ENCODE measurements around the gene GNAZ. TPM values are rescaled to one million over a fixed set of nuclear protein-coding genes. Genes with fewer than 3 reads are reported as not detected.

GNAZ gene
- total and polyA plus RNA-seq, 2 of the 8 experiments (the other 6 are each of a cell fraction or from before 2014, with no cell fraction given): 6.6 to 9.6 TPM

DNA sequence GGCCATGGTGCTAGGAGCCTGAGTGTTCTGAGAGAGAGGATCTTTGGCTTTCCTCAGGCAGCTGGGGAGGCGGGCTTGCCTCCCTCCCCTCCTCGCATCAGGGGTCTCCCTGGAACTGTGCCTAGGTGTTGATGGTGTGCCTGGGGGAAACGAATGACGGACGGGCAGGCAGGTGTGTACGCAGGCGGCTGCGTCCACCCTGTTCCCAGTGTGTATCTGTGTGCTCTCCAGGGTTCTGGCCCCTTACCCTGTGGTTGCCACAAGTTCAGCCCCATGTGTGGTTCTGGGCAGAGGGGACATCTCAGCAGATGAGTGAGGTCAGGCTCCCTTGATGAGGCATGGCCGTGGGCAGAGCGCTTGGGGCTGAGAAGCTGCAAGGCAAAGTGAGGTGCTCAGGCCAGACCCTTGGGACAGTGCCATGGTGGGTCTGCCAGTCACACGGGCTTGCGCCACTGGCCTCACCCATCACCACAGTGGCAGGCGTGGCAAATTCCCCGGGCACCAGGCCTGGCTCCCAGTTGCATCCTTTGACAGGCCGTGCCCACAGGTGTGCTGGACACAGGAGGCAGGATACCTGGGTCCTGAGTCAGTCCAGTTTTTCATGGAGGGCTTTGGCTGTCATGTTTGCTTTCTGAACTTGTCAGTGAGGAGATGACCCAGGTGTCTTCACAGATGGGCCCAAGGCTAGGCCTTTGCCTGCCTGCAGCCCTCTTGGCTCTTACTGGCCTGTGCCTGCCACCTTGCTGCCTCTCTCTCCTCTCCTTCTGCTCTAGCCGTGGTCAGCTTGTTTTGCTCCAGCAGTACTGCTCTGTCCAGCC lies 27.3 kb downstream of the GNAZ start:
- Histone ChIP-seq H3K4ac (replicated peaks; ENCODE audit: insufficient read length, low read depth, low read length) (no peak overlapping the region), H3K4me2 (ENCODE audit: insufficient read depth in 1 of 2, low read depth in 2 of 2, low read length in 2 of 2) (no peak overlapping the region), H3K27ac (ENCODE audit: low read depth, low read length) (no peak overlapping the region), H2BK20ac (ENCODE audit: low read length) (no peak overlapping the region), H3K4me1 (replicated peaks in 1 of 4; ENCODE audit: control insufficient read depth in 3 of 4, insufficient read depth in 4 of 4, low read length in 3 of 4) (no peaks in the 10 kb centered on the region), H2BK120ac (replicated peaks; ENCODE audit: low read depth, low read length) (no peak overlapping the region), H2BK5ac (ENCODE audit: low read depth, low read length) (no peak overlapping the region), H3K23me2 (ENCODE audit: low read depth, low read length) (no peaks in the 10 kb centered on the region), H3K9ac (replicated peaks in 1 of 4; ENCODE audit: extremely low read depth in 1 of 4, low read depth in 3 of 4, low read length in 3 of 4) (no peak overlapping the region), H4K20me1 (replicated peaks in 1 of 2; ENCODE audit: control insufficient read depth in 1 of 2, insufficient read depth in 2 of 2, low read length in 2 of 2) (peaks cover 3 to 9% of the 10 kb centered on the region in 2 experiments), H3K27me3 (replicated peaks in 1 of 4; ENCODE audit: control insufficient read depth in 3 of 4, extremely low read depth in 1 of 4, insufficient read depth in 3 of 4, low read length in 3 of 4) (no peaks in the 10 kb centered on the region; a peak in 2 of 7 replicates), H3K9me3 (ENCODE audit: insufficient read depth in 2 of 2, low read depth in 1 of 2, low read length in 1 of 2) (no peaks in the 10 kb centered on the region), H2AFZ (ENCODE audit: low read length) (no peak overlapping the region), H3K36me3 (ENCODE audit: control insufficient read depth in 2 of 4, insufficient read depth in 4 of 4, low read length in 3 of 4) (no peaks in the 10 kb centered on the region), H4K8ac (ENCODE audit: extremely low read depth, insufficient read depth, low read length) (no peak overlapping the region; the same call in 1 of the 2 replicates), H3K14ac (ENCODE audit: insufficient read length) (no peak overlapping the region), H4K5ac (ENCODE audit: insufficient read length, low read depth, low read length) (no peak overlapping the region), H3K18ac (ENCODE audit: extremely low read depth, low read length) (no peak overlapping the region), H3K4me3 (ENCODE audit: extremely low read depth in 1 of 4, insufficient read depth in 2 of 4, low read depth in 3 of 4, low read length in 4 of 4) (no peak overlapping the region), H2AK5ac (ENCODE audit: low read depth, low read length) (no peak overlapping the region), H3K56ac (replicated peaks; ENCODE audit: insufficient read length, low read depth, low read length) (no peak overlapping the region), H4K91ac (replicated peaks; ENCODE audit: insufficient read length, low read length) (no peak overlapping the region), H3K23ac (ENCODE audit: insufficient read length) (no peak overlapping the region), H3K79me2 (ENCODE audit: control insufficient read depth in 1 of 2, insufficient read depth in 2 of 2, low read length in 2 of 2) (no peaks in the 10 kb centered on the region), H3K79me1 (ENCODE audit: low read depth, low read length) (peaks cover 3% of the 10 kb centered on the region; the same call in 1 of the 2 replicates), H2BK12ac (ENCODE audit: low read depth, low read length) (no peak overlapping the region), H2BK15ac (ENCODE audit: low read length) (no peak overlapping the region)
- 92% methylated on average over 8 of the region's 16 CpGs; no CpG with 5 or more reads in 1 of the 2 experiments for WGBS, 2 experiments (ENCODE audit: extremely low coverage in 1 of 2, insufficient coverage in 1 of 2, insufficient read length in 1 of 2, insufficient replicate concordance in 2 of 2, low coverage in 1 of 2, low lambda C conversion rate in 2 of 2, missing lambda C conversion rate in 1 of 2)
- DNase-seq (ENCODE audit: low read depth in 1 of 2, low spot score in 2 of 2) (no peak), FAIRE-seq (no peak)
- ChIA-PET CTCF (ENCODE audit: partially characterized antibody) (interaction anchor here (0.8 to 3.3 kb wide), 5 partner anchors 8 to 140 kb away, joined by 3 to 13 read pairs (median 5); no protein-coding TSS in a partner anchor), POLR2A (ENCODE audit: partially characterized antibody) (interaction anchor here (0.8 kb wide), 1 partner anchor 9 kb away, joined by 3 read pairs; no protein-coding TSS in a partner anchor)
- TF ChIP-seq, protein P1, sequence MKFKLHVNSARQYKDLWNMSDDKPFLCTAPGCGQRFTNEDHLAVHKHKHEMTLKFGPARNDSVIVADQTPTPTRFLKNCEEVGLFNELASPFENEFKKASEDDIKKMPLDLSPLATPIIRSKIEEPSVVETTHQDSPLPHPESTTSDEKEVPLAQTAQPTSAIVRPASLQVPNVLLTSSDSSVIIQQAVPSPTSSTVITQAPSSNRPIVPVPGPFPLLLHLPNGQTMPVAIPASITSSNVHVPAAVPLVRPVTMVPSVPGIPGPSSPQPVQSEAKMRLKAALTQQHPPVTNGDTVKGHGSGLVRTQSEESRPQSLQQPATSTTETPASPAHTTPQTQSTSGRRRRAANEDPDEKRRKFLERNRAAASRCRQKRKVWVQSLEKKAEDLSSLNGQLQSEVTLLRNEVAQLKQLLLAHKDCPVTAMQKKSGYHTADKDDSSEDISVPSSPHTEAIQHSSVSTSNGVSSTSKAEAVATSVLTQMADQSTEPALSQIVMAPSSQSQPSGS (IDR thresholded peaks at IDR 0.05; ENCODE audit: low read length): no peak
- TF ChIP-seq RNF2 (IDR thresholded peaks at IDR 0.05; ENCODE audit: borderline replicate concordance, low read depth, low read length, missing control alignments, poor library complexity, severe bottlenecking) (no peak), EZH2 (IDR thresholded peaks at IDR 0.05; ENCODE audit: low read depth, low read length, severe bottlenecking) (no peak), TAF7 (optimal IDR thresholded peaks at IDR 0.05; ENCODE audit: borderline replicate concordance, low read depth, low read length) (no peak), CBX8 (IDR thresholded peaks at IDR 0.05; ENCODE audit: borderline replicate concordance, low read depth, low read length) (no peak), SUZ12 (IDR thresholded peaks at IDR 0.05; ENCODE audit: low read length) (no peak), HDAC6 (IDR thresholded peaks at IDR 0.05; ENCODE audit: low read depth, low read length) (no peak), RAD21 (IDR thresholded peaks at IDR 0.05 in 1 of 2, conservative IDR thresholded peaks at IDR 0.05 in 1 of 2; ENCODE audit: low read depth in 2 of 2, low read length in 2 of 2) (no peak), TAF1 (IDR thresholded peaks at IDR 0.05; ENCODE audit: low read depth, low read length) (no peak)
